Epithelial cell of prostate (primary cell): ENCODE results near the gene TUBB4A.

Experiments used
- DNase-seq: peaks from one replicate; pipeline ENCODE4 v3.0.0-alpha.2; 2011; ENCODE audit warnings: low read depth, low spot score
- H3K27ac ChIP-seq: fragments of 450-650 bp; 2 replicates; pipeline ENCODE4 v1.5.1; 2017; ENCODE audit warnings: mild to moderate bottlenecking

TUBB4A gene

DNA sequence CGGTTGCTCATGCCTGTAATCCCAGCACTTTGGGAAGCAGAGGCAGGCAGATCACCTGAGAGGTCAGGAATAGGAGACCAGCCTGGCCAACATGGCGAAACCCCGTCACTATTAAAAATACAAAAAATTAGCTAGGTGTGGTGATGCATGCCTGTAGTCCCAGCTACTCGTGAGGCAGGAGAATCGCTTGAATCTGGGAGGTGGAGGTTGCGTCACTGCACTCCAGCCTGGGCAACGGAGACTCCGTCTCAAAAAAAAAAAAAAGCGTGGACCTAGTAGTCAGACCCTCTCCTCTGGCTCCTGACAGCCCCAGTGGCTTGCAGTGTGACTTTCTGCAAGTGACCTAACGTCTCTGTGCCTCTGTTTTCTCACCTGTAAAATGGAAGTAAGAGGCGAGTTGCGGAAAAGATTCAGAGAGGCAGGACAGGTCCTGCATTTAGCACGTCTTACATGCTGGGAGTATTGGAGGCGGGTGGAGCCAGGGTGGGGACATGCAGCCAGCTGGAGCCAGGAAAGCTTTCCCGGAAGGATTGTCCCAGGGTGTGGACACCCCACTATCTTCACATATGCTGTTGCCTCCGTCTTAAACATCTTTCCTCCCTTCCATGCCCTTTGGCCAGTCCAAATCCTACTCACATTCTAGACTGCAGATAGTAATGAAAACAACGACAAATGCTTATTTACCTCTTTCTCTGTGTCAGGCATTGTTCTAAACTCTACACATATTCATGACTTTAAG is 2.9 kb downstream of the TUBB4A start:
- H3K27ac ChIP-seq: no peak overlapping the region
- DNase-seq: no peak

DNA sequence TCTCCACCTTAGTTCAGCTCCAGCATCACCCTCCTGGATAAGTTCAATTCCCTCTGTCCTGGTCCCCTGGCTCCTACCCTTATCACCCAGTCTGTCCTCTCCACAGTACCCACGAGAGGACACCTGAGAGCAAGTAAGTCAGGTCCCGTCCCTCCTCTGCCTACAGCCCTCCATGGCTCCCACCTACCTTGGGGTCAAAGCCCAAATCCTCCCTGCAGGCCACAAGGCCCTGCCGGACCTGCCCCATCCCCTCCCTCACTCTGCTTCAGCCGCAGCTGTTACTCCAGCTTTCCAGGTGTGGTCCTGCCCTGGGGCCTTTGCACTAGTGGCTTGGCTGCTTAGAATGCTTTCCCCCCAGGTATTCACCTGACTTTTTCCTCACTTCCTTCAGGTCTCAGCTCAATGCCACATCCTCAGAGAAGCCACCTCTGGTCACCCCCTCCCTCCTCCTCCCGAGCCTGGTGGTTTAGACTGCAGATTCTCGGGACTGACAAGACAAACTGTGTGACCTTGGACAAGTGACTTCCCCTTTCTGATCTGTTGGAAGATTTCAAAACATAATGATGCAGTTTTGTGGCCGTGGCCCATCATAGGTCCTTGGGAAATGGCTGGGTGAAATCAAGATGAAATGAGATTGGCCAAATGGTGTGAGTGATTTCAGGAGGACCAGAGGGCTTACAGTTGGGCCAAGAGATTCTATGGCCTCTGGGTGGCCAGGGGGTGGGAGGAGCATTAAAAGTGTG is 3.6 kb downstream of the TUBB4A start:
- no peak for DNase-seq
- no peak overlapping the region for H3K27ac ChIP-seq

DNA sequence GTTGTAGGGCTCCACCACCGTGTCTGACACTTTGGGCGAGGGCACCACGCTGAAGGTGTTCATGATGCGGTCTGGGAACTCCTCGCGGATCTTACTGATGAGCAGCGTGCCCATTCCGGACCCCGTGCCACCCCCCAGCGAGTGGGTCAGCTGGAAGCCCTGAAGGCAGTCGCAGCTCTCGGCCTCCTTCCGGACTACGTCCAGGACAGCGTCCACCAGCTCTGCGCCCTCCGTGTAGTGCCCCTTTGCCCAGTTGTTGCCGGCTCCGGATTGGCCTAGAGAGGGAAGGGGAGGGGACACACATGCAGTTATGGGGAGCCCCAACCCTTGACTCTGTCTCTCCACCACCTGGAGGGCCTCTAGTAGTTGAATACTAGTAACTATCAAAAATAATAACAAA is 6.2 kb downstream of the TUBB4A start:
- no peak for DNase-seq
- H3K27ac ChIP-seq: no peak overlapping the region

DNA sequence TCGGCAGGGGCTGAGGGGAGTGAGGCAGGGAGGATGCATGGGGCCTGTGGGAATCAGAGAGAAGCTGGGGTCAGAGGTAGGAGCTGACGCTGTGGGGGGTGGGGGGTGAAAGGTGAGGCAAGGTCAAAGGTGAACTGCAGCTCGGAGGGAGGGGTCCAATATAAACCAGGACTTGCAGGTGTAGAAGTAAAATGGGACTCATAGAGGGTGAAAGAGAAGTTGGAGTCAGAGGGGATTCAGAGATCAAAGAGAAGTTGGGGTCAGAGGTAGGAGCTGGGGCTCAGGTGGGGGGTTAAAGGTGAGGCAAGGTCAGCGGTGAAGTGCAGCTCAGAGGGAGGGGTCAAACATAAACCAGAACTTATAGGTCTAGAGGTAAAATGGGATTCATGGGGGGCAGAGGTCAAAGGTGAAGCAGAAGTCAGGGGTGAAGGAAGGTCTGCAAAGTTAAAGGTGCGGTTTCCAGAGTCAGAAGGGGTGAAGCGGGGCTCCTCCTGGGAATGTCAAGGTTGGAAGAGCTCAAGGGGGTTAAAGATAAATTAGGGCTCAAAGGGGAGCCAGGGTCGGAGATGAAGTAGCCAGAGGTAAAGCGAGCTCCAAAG is 7.6 kb downstream of the TUBB4A start:
- DNase-seq: no peak
- no peak overlapping the region for H3K27ac ChIP-seq

DNA sequence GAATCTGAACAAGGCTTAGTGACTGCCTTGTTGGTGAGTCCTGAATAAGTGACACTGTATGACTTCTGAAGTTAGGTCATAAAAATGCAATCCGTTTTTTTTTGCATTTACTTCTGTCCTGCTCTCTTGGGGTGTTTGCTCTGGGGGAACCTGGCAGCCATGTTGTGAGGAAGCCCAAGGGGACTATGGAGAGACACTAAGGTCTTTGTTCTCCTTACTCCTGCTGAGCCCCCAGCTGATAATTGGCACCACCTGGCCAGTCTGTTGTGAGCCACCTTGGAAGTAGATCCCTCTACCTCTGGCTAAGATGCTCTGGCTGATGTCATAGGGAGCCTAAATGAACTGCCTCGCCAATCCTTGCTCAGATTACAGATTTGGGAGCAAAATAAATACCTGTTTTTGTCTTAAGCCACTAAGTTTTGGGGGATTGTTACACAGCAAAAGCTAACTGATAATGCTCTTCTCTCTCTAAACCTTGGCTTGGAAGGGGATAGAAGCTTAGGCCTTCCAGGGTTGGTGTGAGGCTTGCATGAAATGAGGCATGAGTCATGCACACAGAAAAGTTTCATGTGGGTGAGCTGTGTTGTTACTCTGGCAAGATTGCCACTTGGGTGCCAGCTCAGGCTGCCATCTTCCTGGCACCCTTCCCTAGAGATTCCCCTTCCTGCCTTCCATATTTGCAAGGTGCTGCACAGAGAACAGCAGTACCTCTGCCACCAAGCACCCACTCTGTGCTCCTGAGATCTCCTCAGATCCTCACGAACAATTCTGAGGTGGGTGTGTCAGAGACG is 10.1 kb downstream of the TUBB4A start:
- DNase-seq: no peak
- H3K27ac ChIP-seq: no peak overlapping the region

DNA sequence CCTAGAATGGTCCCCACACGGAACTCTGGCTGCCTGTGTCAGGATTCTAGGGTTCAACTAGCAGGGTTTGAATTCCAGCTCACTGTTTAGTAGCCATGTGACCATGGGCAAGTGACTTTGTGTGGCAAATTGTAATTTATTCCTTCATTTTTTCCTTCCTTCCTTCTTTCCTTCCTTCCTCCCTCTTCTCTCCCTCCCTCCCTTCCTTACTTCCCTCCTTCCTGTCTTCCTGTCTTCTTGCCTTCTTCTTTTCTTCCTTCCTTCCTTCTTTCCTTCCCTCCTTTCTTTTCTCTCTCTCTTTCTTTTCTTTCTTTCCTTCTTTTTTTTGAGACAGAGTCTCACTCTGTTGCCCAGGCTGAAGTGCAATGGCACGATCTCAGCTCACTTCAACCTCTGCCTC is 12.0 kb downstream of the TUBB4A start:
- no peak overlapping the region for H3K27ac ChIP-seq
- DNase-seq: no peak

DNA sequence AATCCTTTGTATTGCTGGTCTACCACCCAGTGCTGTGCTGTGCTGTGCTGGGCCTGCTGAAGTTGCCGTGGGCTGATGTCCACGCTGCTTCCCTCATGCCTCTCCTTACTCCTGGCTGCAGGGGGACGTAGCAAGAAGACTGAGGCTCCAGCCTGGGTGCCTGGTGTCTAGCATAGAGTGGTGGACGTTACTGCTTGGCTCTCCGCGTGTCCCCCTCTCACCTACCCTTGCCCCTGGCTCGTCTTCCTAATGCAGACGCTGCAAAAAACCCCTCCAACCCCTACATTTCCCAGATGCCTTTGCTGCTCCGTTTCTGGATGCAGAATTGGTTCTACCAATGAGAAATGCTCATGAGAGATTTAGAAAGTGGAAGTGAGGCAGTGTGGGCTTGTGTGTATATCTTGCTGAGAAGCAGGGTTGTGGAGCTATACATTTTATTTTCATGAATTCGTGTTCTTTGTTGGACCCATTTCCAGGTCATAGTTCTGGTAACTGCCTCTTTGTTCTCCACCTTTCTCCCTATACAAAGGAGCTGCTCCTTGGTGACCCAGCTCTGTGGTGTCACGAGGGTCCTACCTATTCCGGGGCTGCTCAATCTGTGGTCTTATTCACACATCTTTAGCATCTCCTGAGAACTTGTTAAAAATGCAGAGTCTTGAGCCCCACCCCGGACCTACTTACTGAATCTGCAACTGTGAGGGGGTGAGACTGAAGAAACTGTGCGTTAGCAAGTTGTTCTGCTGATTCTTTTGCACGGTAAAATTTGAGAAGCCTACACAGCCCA is 12.6 kb downstream of the TUBB4A start:
- DNase-seq: no peak
- H3K27ac ChIP-seq: no peak overlapping the region

DNA sequence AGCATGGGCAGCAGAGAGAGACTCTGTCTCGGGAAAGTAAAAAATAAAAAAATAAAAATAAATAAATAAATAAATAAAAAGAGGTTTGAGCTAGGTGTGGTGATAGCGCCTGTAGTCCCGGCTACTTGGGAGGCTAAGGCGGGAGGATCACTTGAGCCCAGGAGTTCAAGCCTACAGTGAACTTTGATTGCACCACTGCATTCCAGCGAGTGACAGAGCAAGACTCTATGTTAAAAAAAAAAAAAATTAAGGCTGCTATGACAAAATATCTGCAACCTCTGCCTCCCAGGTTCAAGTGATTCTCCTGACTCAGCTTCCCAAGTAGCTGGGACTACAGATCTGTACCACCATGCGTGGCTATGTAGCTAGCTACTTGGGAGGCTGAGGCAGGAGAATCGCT is 17.3 kb downstream of the TUBB4A start:
- H3K27ac ChIP-seq: no peak overlapping the region
- no peak for DNase-seq

DNA sequence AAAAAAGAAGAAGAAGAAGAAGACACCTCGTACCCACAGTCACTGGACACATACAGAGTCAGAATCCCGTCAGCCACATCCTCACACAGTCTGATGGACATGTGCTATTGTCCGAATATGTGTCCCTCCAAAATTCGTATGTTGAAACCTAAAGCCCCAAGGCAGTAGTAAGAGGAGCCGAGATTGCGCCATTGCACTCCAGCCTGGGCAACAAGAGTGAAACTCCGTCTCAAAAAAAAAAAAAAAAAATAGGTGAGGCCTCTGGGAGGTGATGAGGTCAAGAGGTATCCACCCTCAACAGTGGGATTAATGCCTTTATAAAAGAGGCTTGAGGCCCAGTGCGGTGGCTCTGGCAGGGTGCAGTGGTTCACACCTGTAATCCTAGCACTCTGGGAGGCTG is 17.9 kb downstream of the TUBB4A start:
- no peak overlapping the region for H3K27ac ChIP-seq
- DNase-seq: no peak

DNA sequence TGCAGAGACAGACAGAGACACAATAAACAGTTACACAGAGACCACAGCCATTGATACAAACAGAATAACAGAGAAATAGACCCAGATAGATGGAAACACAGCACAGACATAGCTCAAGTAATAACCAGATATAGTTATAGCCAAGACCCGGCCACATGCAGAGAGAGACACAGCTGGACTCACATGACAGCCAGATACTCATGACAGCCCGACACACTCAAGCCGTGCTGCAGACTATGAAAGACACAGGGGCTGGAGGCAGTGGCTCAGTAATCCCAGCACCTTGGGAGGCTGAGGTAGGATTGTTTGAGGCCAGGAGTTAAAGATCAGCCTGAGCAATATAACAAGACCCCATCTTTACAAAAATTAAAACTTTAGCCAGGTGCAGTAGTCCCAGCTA is 18.9 kb downstream of the TUBB4A start:
- no peak overlapping the region for H3K27ac ChIP-seq
- no peak for DNase-seq

DNA sequence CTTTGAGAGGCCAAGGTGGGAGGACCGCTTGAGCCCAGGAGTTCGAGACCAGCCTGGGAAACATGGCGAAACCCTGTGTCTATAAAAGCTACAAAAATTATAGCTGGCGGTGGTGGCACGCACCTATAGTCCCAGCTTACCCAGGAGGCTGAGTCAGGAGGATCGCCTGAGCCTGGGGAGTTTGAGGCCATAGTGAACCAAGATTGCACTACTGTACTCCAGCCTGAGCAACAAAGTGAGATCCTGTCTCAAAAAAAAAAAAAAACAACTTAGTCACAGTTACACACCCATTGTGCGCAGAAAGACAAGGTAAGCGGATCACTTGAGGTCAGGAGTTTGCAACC is 19.8 kb downstream of the TUBB4A start:
- H3K27ac ChIP-seq: no peak overlapping the region
- DNase-seq: no peak

DNA sequence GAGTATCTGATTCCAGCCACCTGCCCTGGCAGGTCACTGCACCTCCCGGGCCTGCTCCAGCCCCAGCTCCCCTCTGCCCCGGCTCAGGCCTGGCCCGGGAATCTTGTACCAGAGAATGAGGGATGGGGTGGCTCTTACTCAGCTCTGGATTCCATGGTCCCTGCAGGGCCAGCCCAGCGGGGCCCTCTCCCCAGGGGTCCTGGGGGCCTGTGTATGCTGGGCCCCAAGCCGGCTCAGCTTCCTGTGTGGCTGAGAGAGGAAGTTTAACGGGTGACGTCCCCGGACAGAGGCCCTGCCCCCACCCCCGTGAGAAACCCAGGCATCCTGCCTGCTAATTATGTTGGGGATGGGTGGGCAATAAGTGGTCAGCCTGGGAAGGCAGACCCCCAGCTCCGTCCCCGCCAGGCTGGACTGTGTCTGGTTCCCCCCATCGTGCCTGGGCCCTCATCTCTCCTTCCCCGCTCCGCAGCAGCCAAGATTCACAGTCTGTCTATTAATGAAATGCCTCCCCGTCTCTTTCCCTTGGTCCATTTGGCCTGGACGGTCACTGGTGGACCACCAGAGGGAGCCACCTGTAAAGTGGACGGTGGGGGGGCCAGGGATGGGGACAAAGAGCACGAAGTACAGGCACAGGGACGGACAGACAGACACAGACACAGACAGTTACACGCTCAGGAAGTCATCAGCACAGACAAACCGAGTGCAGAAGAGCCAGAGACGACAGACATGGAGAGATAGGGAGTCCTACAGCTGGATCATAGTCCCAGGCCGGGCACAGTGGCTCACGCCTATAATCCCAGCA is 20.4 kb downstream of the TUBB4A start, which contains the start of gene DENND1C:
TSS of gene DENND1C (minus strand) at position 247 of the 802 bp plus-strand sequence. CDS start at position 155, 92 bp downstream.
- no peak within 1 kb of the TSS for H3K27ac ChIP-seq
- no peak for DNase-seq

DNA sequence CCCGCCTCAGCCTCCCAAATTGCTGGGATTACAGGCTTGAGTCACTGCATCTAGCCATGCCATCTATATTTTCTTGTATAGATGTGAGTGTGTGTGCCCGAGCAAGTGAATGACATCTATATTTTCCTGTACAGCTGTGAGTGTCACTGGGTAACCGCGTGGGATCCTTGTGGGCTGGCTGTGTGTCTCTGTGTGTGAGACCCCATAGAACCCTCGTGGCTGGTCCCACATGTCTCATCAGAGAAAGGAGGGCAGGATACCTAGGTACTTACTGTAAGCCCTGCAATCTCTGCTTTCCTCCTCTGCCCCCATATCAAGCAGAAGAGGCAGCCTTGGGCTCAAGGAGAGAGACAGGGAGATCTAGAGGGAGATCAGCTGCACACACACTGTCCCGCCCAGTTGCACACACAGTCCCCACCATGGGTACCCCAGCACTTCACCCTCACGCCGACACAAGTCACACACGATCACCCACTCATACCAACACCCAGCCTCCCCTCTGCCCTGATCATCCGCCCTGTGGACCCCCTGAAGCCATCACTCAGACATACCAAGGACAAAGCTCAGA is 21.2 kb downstream of the TUBB4A start:
- no peak for DNase-seq
- H3K27ac ChIP-seq: no peak overlapping the region

DNA sequence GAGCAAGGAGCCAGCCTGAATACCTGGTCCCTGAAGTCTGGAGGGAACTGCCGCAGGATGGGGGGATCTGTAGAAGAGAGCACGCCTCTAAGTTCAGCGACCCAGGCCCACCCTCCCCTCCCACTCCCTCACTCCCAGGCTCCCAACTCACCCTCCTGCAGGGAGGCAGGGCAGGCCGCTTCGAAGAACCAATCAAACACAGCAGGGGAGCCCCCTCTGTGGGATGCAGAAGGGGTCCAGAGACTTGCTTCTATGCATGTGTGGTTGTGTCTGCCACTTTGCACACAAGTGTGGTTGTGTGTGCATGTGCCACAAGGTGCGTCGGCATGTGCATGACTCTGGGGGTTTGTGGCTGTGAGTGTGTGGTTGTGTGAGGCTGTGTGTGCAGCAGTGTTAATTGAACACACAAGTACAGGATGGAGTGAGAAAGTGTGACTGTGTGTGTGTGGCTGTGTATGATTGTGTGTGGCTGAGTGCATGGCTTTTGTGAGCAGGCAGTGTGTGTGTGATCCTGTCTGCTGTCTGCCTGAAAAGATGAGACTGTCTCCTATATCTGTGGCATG is 22.2 kb downstream of the TUBB4A start:
- no peak overlapping the region for H3K27ac ChIP-seq
- DNase-seq: no peak

DNA sequence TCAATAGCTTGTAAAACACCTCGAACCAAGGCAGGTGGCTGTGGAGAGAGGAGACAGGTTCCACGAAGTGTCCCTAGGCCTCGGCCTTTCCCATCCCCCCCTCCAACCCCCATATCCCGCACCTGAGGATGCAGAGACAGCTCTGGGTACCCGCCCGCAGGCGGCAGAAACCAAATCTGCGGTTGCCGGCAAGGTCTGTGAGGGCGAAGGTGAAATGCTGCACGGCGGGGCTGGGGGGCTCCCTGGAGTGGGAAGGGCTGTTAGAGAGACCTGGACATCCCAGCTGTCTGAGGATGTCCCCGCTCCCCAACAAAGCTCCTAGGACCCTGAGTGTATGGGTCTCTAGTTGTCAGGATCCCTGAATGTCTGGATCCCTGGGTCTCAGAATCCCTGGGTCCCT is 23.3 kb downstream of the TUBB4A start:
- DNase-seq: no peak
- H3K27ac ChIP-seq: no peak overlapping the region

DNA sequence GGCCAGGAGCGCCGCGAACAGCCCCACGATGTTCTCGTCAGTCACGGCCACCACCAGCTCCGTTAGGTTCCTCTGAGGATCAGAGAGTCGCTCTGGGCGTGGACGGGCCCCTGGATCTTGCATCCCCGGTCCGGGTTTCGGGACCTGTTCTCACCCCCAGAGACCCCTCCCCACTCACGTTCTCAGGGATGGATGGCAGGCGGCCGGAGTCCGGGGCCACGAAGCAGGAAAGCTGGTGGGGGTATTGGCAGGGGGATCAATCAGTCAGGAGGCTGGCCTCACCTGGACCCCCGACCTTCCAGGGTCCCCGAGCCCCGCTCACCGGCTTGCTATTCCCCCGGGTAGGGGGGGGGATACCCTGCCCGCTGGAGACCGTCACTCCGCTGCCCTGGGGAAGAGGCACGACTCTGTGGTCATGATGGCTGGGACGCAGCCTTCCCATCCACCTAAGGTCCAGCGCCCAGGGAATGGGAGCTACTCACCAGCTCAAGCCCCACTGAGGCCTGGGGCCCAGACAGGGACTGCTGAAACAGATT is 25.1 kb downstream of the TUBB4A start:
- no peak overlapping the region for H3K27ac ChIP-seq
- DNase-seq: no peak

DNA sequence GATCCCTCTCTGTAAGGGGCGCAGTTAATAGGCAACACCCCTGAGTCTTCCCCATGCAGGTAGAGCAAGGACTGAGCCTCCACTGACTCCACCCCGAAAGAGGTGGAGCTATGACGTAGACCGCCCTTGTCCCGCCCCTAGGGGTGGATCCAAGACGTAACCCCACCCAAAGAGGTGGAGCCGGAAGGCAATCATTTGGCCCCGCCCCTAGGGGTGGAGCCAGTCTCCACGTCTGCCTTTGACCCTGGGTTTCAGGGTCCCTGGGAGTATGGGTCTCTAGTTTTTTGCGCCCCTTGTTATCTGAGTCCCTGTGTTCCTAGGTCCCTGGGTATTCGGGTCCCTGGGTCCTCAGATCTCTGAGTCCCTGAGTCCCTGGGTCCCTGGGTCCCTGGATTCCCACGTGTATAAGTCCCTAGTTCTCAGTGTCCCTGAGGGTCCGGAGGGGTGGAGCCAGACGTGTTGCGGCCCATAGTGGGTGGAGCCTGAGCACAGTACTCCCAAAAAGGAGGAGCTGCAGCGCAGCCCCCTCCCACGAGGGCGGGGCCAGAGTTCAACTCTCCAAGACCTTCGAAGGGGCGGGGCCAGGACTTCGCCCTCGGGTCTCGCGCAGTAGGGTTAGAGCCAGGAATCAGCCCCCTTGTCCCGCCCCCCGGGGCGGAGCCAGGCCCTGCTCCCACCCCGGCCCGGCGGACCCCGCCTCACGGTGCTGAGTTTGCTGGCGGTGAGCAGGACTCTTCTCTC is 25.8 kb downstream of the TUBB4A start:
- no peak overlapping the region for H3K27ac ChIP-seq

More for the DNA sequence above, 25.8 kb downstream of the TUBB4A start:
- DNase-seq: peak; percentile 22
